CD4-positive, alpha-beta T cell (primary cell): ENCODE measurements around the gene GPD1L. TPM values are rescaled to one million over a fixed set of nuclear protein-coding genes. Genes with fewer than 3 reads are reported as not detected.

Experiments
- ATAC-seq: fragments of 200-7000 bp; cut with Tn5 transposase; one replicate; pipeline ENCODE4 v1.10.0; 2022; ENCODE audit warnings: mild to moderate bottlenecking; ENCODE audit not compliant: poor library complexity
- CTCF ChIA-PET: fragments of 350-600 bp; sonication (Branson Sonifier 250); formaldehyde crosslinking; loops from one replicate; lab custom pipeline; 2021; ENCODE audit warnings: antibody characterized with exemption, inconsistent platforms; lab: Charles Lee
- POLR2A ChIA-PET: fragments of 350-600 bp; sonication (Branson Sonifier 250); formaldehyde crosslinking; loops from one replicate; lab custom pipeline; 2021; ENCODE audit warnings: antibody characterized with exemption, inconsistent platforms; lab: Charles Lee
- DNase-seq, 14 experiments: peaks; one replicate each; pipeline ENCODE4 v3.0.0-alpha.2; 2013 to 2020; ENCODE audit warnings: mixed read lengths in 2 of 14
- H3K27ac ChIP-seq, 2 donors: one replicate each; pipeline versions ENCODE4 v1.5.1 to v1.7.0; 2013; ENCODE audit warnings: low read length in 2 of 2, low read depth in 1 of 2, mild to moderate bottlenecking in 1 of 2
- H3K27me3 ChIP-seq, 2 experiments: 1 replicate in 1 of 2; 2 replicates in 1 of 2; pipeline versions ENCODE4 v1.6.1 to v1.7.0; 2013; ENCODE audit warnings: low read length in 2 of 2, control low read depth in 1 of 2, mild to moderate bottlenecking in 1 of 2, moderate library complexity in 1 of 2; ENCODE audit not compliant: insufficient read depth in 2 of 2, control insufficient read depth in 1 of 2
- H3K36me3 ChIP-seq: one replicate; pipeline ENCODE4 v1.6.1; 2013; ENCODE audit warnings: low read length, control low read depth; ENCODE audit not compliant: insufficient read depth
- H3K4me1 ChIP-seq: one replicate; pipeline ENCODE4 v1.6.1; 2013; ENCODE audit warnings: low read length, control low read depth; ENCODE audit not compliant: insufficient read depth
- H3K4me3 ChIP-seq: one replicate; pipeline ENCODE4 v1.5.1; 2013; ENCODE audit warnings: mild to moderate bottlenecking, low read length, moderate library complexity
- H3K9me3 ChIP-seq, 2 experiments: 1 replicate in 1 of 2; 2 replicates in 1 of 2; pipeline versions ENCODE4 v1.6.1 to v1.7.0; 2013; ENCODE audit warnings: low read length in 2 of 2, mild to moderate bottlenecking in 2 of 2, control low read depth in 1 of 2, moderate library complexity in 1 of 2; ENCODE audit not compliant: control insufficient read depth in 1 of 2, insufficient read depth in 1 of 2
- H3K27ac Mint-ChIP-seq: one replicate; pipeline ENCODE4 v1.8.0; 2020; ENCODE audit warnings: mixed read lengths
- H3K27me3 Mint-ChIP-seq: one replicate; pipeline ENCODE4 v1.8.0; 2021; ENCODE audit warnings: mixed read lengths
- H3K36me3 Mint-ChIP-seq: one replicate; pipeline ENCODE4 v1.8.0; 2021; ENCODE audit warnings: low read depth, mixed read lengths
- H3K4me1 Mint-ChIP-seq: one replicate; pipeline ENCODE4 v1.8.0; 2021; ENCODE audit warnings: low read depth, mixed read lengths
- H3K4me3 Mint-ChIP-seq: one replicate; pipeline ENCODE4 v1.8.0; 2020; ENCODE audit warnings: mild to moderate bottlenecking, mixed read lengths
- H3K9me3 Mint-ChIP-seq: one replicate; pipeline ENCODE4 v1.8.0; 2020; ENCODE audit warnings: mixed read lengths
- intact Hi-C, 2 experiments: fragments of 100-400 bp; cut with DNase I in 1 of 2; cut with micrococcal nuclease in 1 of 2; formaldehyde crosslinking; loops; one replicate each; pipeline versions ENCODE4 v1.15.1 to v1.9.0; 2023 to 2025; cut with DNase I, micrococcal nuclease
- total RNA-seq, 174 experiments: library from RNA in 2 of 174; stranded (reverse) in 2 of 174; gene quantifications; one replicate each; pipeline ENCODE4 v1.2.3 and lab custom pipeline; 2021 to 2026
- TF ChIP-seq, protein P1 (sequence below): fragments of 200-600 bp; IDR thresholded peaks from one replicate; pipeline ENCODE4 v1.8.0; 2022; ENCODE audit warnings: antibody characterized with exemption, mild to moderate bottlenecking

Gene GPD1L
- total RNA-seq, 2 experiments from 2014 or later: 15.3 to 16.0 TPM

- H3K36me3 Mint-ChIP-seq: peaks cover 78% of the 10 kb centered on the region
- H3K4me1 Mint-ChIP-seq: peaks cover 10% of the 10 kb centered on the region
- TF ChIP-seq, protein P1, sequence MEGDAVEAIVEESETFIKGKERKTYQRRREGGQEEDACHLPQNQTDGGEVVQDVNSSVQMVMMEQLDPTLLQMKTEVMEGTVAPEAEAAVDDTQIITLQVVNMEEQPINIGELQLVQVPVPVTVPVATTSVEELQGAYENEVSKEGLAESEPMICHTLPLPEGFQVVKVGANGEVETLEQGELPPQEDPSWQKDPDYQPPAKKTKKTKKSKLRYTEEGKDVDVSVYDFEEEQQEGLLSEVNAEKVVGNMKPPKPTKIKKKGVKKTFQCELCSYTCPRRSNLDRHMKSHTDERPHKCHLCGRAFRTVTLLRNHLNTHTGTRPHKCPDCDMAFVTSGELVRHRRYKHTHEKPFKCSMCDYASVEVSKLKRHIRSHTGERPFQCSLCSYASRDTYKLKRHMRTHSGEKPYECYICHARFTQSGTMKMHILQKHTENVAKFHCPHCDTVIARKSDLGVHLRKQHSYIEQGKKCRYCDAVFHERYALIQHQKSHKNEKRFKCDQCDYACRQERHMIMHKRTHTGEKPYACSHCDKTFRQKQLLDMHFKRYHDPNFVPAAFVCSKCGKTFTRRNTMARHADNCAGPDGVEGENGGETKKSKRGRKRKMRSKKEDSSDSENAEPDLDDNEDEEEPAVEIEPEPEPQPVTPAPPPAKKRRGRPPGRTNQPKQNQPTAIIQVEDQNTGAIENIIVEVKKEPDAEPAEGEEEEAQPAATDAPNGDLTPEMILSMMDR: no peak
- Histone ChIP-seq H3K27ac (no peak overlapping the region), H3K9me3 (no peaks in the 10 kb centered on the region), H3K4me3 (no peak overlapping the region), H3K4me1 (no peaks in the 10 kb centered on the region), H3K36me3 (peaks cover 58% of the 10 kb centered on the region), H3K27me3 (no peaks in the 10 kb centered on the region)
- DNase-seq (no peak), ATAC-seq (no peak)
- H3K27ac Mint-ChIP-seq: no peak overlapping the region
- POLR2A ChIA-PET: no interaction called here
- H3K4me3 Mint-ChIP-seq: no peak overlapping the region
- CTCF ChIA-PET: no interaction called here
- H3K27me3 Mint-ChIP-seq: no peaks in the 10 kb centered on the region
- no peaks in the 10 kb centered on the region for H3K9me3 Mint-ChIP-seq
- intact Hi-C loops: loop anchor here in 1 of 2 experiments (10.0 kb wide), 1 partner anchor 423 kb away; no protein-coding TSS in a partner anchor
Measured at GRCh38 chr3:32147509-32147908, 41.1 kb downstream of the GPD1L start.

DNA sequence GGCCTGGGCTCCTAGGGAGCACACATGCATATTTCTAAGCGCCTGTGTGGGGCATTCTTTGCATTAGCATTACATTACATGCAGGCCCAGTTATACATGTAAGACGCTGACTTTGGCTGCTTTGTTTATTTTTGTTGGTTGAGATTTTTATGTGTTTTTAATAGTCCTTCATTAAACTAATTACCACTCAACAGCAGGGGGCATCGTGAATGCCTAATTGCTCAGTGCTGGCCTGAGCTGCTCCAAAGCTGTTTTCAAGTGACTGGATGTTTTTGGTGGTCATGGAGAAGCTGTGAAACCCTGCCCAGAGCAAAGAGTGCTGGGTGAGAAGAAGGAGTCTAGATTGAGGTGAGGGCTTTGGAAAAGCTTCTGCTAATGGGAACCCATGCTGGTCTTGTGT is 41.5 kb downstream of the GPD1L start:
- Histone ChIP-seq H3K9me3 (no peaks in the 10 kb centered on the region), H3K36me3 (peaks cover 62% of the 10 kb centered on the region), H3K27me3 (no peaks in the 10 kb centered on the region), H3K4me3 (no peak overlapping the region), H3K27ac (no peak overlapping the region), H3K4me1 (no peaks in the 10 kb centered on the region)
- H3K27ac Mint-ChIP-seq: no peak overlapping the region
- peaks cover 79% of the 10 kb centered on the region for H3K36me3 Mint-ChIP-seq
- ChIA-PET CTCF (no interaction called here), POLR2A (no interaction called here)
- ATAC-seq (no peak), DNase-seq (no peak)
- TF ChIP-seq, protein P1: no peak
- H3K27me3 Mint-ChIP-seq: no peaks in the 10 kb centered on the region
- H3K9me3 Mint-ChIP-seq: no peaks in the 10 kb centered on the region
- intact Hi-C loops: loop anchor here in 1 of 2 experiments (10.0 kb wide), 1 partner anchor 423 kb away; no protein-coding TSS in a partner anchor
- peaks cover 10% of the 10 kb centered on the region for H3K4me1 Mint-ChIP-seq
- H3K4me3 Mint-ChIP-seq: no peak overlapping the region

DNA sequence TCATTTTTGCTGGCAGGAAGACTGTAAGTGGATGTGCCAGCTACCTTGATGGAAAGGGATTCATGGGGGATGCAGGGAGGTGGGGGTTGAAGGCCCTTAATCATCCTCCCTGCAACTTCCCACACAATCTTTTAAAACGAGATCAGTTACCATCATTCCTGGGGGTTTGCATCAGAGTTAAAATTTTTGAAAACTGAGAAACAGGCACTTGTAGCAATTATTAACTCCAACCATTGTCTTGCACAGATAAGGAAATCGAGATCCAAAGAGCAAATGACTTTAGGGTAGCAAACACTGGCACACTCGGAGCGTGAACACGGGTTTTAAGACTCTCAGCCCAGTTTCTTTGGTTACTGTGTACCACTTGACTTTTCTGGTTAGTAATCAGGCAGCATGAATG is 41.9 kb downstream of the GPD1L start:
- Mint-ChIP-seq H3K9me3 (no peaks in the 10 kb centered on the region), H3K27me3 (no peaks in the 10 kb centered on the region), H3K36me3 (peaks cover 83% of the 10 kb centered on the region), H3K4me3 (no peak overlapping the region), H3K27ac (no peak overlapping the region), H3K4me1 (peaks cover 10% of the 10 kb centered on the region)
- ATAC-seq (no peak), DNase-seq (no peak)
- intact Hi-C loops: loop anchor here in 1 of 2 experiments (10.0 kb wide), 1 partner anchor 424 kb away; no protein-coding TSS in a partner anchor
- H3K27me3 ChIP-seq: no peaks in the 10 kb centered on the region
- no peaks in the 10 kb centered on the region for H3K4me1 ChIP-seq
- no peak overlapping the region for H3K4me3 ChIP-seq
- TF ChIP-seq, protein P1: no peak
- H3K9me3 ChIP-seq: no peaks in the 10 kb centered on the region
- ChIA-PET POLR2A (no interaction called here), CTCF (no interaction called here)
- H3K36me3 ChIP-seq: peaks cover 66% of the 10 kb centered on the region
- no peak overlapping the region for H3K27ac ChIP-seq
